SKM-1 (cell line): ENCODE results near the gene KIF11.
"Not testable (repeated sequence)": the region's sequence is repeated elsewhere in the genome, so short reads cannot be mapped to it uniquely, and the experiment has no call there.

Source experiments
- DNase-seq: peaks from one replicate; lab custom pipeline; 2025; ENCODE audit not compliant: unreplicated experiment; lab: John Stamatoyannopoulos, UW

The KIF11 gene

GRCh38 chr10:92590623-92591549 is 2.0 kb upstream of the KIF11 start:
- DNase-seq: no peak

GRCh38 chr10:92591550-92592022 is 1.3 kb upstream of the KIF11 start:
- DNase-seq: peak; percentile 90

GRCh38 chr10:92593619-92594588 is 974 bp downstream of the KIF11 start:
- peak; percentile 6 for DNase-seq

GRCh38 chr10:92595505-92595904 is 2.6 kb downstream of the KIF11 start:
- DNase-seq: no peak

GRCh38 chr10:92598321-92598720 is 5.4 kb downstream of the KIF11 start:
- no peak for DNase-seq

GRCh38 chr10:92604841-92605240 is 11.9 kb downstream of the KIF11 start:
- DNase-seq: no peak

- no peak for DNase-seq
Measured at GRCh38 chr10:92615515-92615914, 22.6 kb downstream of the KIF11 start.

GRCh38 chr10:92619368-92619767 is 26.4 kb downstream of the KIF11 start:
- DNase-seq: no peak

GRCh38 chr10:92627845-92628480 is 35.0 kb downstream of the KIF11 start:
- DNase-seq: no peak

GRCh38 chr10:92629945-92630344 is 37.0 kb downstream of the KIF11 start:
- no peak for DNase-seq

- no peak for DNase-seq
Measured at GRCh38 chr10:92638037-92638436, 45.1 kb downstream of the KIF11 start.

GRCh38 chr10:92640107-92640506 is 47.2 kb downstream of the KIF11 start:
- no peak for DNase-seq

- DNase-seq: no peak
Measured at GRCh38 chr10:92641492-92641891, 48.6 kb downstream of the KIF11 start.

- DNase-seq: no peak
Measured at GRCh38 chr10:92644921-92645320, 52.0 kb downstream of the KIF11 start.

GRCh38 chr10:92650864-92651263 is 57.9 kb downstream of the KIF11 start:
- DNase-seq: not testable (repeated sequence)

GRCh38 chr10:92655426-92655825 is 62.5 kb downstream of the KIF11 start:
- DNase-seq: no peak

GRCh38 chr10:92656266-92656961 is 63.5 kb downstream of the KIF11 start:
- DNase-seq: no peak

GRCh38 chr10:92657024-92657423 is 64.1 kb downstream of the KIF11 start:
- DNase-seq: no peak

- DNase-seq: no peak
Measured at GRCh38 chr10:92662848-92663247, 69.9 kb downstream of the KIF11 start.

GRCh38 chr10:92664322-92664721 is 71.4 kb downstream of the KIF11 start:
- no peak for DNase-seq
